ENCODE measurements around the gene CAVIN2.
A peak's percentile ranks its signal among the peaks of the same experiment; 100 is the strongest.

CAVIN2 gene

GRCh38 chr2:191846515-191847476, at the start of gene CAVIN2:
Gene CAVIN2, minus strand, starts transcription at chr2:191847088. Its CDS starts 163 bp downstream, at chr2:191846925.
- peak; percentile 85 for DNase-seq

DNA sequence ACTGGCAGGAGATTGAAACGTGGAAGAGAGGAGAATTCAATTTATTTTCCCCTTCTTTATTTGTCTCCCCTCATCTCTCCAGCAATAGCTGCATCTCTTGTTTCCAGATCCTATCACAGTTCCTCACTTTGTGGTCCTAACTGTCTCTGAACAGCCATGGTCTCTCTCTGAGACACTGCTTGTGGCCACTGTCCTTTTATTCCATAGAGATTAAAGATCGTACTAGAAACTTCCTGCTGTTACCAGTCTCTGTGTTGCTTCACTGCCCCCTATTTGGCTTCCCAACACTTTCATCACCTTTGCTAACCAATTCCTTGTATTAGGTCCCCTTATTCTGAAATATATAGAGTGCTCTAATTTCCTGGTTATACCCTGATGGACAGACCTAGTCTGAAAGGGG, 48.9 kb upstream of the CAVIN2 start:
- no peak for DNase-seq

DNA sequence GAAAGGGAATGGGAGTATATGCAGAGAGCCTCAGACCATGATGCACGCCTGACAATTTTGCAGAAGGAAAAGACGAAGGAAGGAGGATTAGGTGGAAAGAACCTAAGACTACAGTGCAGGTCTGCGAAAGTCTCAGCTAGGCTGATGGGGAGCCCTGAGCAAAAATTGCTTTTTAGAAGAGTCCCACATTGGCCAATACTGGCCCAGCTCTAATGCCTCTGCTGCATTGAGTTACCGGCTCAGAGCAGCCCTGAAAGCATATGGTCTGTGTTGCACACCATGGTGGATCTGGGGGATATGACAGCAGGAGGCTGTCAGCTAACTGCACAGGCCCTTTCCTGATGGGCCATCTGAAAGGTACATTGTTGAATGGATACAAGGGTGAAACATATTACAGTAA, 48.3 kb upstream of the CAVIN2 start:
- no peak for DNase-seq

DNA sequence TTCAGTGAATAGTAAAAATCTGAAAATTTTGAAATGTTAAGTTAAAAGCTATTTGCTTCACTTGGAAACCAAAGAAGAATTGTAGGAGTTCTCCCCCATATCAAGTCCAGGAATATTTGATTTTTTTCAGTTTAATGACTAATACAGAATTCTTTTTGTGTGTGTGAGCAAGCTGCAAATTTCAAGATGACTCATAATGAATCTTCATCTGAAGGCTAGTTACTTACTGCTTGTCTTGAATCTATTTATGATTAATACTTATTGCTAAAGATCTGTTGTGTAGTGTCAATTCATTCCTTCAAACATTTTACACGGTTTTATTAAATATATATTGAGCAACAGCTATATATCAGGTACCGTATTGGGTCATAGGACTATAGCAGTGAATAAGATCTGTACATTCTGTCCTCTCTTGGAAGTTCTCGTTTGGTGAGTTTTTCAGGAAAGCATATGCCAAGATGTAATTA, 47.8 kb upstream of the CAVIN2 start:
- DNase-seq: no peak

- DNase-seq: no peak
These were observed 45.5 kb upstream of the CAVIN2 start for GRCh38 chr2:191892391-191892790.

- no peak for DNase-seq
These were observed 44.8 kb upstream of the CAVIN2 start for GRCh38 chr2:191891656-191892055.

- no peak for DNase-seq
These were observed 43.0 kb upstream of the CAVIN2 start for GRCh38 chr2:191889931-191890330.

DNA sequence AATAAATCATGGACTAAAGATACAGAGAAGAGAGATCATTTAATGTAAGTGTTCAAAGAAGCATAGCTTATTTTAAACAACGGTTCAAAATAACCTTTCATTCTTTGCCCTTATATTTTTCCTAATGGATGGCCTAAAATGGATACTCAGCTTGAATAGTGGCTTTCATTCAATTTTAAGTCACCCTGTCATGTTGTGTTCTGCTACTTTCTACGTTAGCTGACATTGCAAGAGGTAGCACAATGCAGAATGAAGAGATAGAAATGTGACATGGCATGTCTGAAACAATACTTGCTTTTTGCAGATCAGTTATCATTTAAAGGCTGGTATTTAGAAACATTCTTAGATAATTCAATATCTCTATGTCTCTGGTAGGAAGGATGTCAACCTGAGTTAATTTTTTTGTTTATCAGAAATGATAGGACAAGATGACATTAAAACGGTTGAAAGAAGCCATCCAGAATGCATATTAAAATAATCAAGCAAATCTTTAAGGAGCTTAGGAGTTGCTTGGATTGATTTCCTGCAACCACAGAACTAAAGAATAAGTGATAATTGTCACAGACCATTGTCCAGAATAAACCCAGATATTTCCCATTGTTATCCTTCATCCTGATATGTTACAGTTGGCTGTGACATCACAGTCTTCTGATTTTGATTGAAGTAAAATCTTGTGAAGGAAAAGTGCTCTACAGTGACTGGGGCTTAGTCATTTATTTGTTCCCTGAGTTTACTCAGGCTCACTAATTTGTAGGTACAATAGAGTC, 41.7 kb upstream of the CAVIN2 start:
- DNase-seq: no peak

DNA sequence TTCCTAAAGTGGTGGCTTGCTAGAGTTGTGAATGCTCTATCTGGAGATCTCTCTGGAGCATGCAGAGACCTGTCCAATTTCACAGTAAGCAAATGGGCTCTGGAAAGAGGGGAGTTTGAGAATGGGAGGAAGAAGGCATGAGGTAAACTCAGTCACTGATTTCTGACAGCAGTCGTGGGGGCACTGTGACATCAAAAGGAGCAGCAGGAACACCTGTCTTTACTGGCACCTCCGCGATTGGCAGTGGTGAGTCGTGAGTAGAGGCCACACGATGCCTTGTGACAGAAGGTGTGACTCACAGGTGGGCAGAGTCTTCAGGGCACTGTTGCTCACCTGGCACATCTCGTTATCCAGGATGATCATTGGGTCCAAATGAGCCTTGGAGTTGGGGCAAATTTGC, 38.8 kb upstream of the CAVIN2 start:
- no peak for DNase-seq

DNA sequence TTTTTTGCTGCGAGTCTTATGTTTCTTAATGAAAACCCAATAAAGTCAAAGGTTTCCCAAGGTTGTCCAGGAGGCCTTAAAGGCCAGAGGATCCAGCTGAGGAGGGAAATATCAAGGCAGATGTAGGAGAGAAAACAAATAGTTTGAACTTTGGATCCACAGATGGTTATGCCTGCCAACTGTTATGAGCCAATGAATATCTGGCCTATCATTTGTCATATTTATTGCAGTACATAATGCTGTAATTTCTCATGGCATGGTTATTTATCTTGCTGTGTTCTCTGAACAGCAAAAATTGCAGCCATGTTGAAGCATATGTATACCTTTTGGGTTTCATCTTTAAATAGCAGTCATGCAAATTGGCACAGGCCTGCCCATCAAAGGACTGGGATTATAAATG, 38.2 kb upstream of the CAVIN2 start:
- DNase-seq: no peak

- no peak for DNase-seq
These were observed 35.3 kb upstream of the CAVIN2 start for GRCh38 chr2:191881982-191882816.

DNA sequence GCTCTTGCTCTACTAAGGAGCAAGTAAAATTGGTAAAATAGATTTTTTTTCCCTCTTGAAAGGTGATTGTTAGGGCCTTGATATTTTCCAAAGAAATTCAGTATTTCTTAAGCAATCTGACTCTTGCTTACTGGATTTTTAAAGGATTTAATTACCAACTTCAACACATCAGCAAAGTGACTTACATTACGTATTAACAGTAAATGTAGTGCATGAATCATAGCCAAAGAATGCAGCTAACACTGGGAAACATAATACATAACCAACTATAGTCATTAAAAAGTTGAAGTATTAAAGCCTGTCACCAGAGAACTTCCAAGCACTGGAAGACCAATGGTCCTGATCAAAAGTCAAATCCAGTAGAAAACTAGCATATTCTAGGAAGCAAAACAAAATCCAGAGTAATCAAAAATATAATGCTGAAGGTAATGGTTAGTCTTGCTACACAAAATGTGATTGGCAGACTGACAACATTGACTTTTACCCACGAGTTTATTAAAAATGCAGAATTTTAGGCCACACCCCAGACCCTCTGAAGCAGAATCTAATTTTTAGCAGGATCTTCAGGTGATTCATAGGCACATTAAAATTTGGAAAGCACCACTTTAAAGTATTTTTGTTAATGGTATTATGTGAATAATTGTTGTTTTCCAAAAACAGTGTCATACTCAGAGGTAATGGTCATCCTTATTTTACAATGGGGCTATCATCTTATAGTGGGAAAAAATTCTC, 31.8 kb upstream of the CAVIN2 start:
- no peak for DNase-seq

GRCh38 chr2:191877875-191878274, 31.0 kb upstream of the CAVIN2 start:
- DNase-seq: no peak

DNA sequence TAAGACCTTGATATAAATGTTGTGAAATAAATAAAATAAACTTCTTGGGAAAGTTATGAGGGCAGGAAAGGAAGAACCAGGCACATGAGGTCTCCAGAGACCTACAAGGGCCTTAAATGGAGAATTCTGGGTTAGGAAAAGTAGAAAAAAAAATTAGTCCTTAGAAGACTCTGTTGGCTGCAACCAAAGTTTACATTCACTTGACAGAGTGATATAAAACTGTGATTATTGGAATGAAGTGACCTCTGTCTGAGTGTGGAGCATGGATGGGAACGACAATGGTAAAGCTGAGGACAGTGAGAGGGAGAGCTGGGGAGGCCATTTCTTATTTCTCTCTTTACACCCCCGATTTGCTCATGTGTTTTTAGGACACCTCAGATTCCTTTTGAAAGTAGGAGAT, 29.0 kb upstream of the CAVIN2 start:
- DNase-seq: no peak

DNA sequence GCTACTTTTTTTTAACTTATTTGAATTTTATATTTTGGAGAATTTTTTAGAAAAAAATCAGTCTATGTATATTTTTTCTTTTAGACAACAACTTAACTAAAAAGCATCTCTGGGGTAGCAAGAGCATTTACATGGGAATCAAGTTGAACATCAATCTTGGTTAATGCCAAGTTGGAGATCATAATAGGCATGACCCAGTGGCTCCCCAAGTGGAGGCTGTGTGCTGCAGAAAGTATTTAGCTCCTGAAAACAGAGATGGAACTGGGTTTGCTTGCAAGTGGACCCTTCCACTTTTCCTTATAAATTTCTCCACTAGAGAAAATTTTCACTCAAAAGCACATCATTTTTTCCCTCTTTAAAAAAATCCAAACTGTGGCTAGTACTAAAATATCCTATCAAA, 23.9 kb upstream of the CAVIN2 start:
- no peak for DNase-seq

DNA sequence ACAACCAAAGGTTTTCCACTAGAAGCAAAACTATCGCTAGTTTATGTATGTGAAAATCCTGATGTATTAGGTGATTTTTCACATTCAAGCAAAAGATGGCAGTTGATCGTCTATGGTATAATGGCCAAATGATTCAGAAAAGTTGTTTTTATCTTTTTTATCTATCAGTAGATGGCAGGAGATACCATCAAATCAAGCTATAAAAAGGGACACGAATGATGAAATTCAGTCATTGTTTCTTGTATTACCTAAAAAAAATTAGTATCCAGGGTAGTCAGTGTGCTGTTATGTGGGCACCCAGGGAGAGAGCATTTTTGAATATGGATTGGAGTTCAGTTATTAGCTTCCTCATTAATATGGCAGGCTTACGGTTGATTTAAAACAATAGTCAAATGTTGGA, 22.9 kb upstream of the CAVIN2 start:
- DNase-seq: no peak

GRCh38 chr2:191869178-191869577, 22.3 kb upstream of the CAVIN2 start:
- DNase-seq: peak; percentile 14

DNA sequence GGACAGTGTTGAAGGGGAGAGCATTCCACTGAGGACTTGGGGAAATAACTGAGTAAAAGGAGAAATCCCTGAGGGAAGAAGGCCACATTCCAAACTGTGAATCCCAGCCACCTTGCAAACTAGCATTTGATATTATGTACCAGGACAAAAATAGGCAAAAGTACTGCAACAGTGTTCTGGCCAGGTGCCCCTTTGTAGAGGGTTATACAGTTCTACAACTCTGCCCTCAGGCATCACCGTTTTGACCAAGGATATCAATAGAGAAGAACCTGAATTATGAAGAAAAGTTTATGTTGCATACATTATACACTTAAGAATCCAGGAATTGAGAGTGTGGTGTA, 20.6 kb upstream of the CAVIN2 start:
- DNase-seq: no peak

DNA sequence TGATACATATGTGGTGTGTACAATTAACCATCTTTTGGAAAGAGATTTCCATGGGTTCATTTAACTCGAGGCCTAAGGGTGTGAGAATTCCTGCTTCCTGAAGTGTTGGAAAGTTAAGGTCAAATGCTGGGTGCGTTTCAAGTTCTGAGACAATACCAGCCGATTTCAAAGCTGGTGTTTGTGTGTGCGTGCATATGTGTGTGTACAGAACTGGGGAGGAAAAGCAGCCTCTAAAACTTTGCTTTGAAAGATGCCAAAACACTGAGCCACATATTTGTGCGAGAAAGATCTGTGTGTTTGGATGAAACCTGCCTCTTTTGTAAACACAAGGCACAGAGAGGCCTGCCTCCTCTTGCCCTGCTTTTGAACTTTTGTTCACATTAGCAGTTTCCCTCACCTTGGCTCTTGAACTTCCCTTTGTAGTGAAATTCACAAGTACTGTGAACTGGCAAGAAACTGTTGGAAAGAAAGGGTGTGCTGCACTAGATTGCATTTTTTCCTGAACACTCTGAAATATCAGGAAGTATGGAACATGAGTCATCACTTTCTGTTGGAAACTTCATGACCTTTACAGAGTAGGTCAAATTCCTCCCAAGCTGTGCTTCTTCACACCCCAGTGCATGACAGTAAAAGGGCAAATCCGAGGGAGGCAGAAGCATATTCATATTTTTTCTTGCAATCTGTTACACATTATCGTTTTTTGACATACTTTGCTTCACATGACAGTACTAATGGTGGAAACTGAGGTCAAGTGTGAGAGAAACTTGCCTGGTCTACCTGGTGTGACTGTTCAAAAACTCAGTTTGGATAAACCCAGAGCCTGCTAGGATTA, 20.0 kb upstream of the CAVIN2 start:
- no peak for DNase-seq

DNA sequence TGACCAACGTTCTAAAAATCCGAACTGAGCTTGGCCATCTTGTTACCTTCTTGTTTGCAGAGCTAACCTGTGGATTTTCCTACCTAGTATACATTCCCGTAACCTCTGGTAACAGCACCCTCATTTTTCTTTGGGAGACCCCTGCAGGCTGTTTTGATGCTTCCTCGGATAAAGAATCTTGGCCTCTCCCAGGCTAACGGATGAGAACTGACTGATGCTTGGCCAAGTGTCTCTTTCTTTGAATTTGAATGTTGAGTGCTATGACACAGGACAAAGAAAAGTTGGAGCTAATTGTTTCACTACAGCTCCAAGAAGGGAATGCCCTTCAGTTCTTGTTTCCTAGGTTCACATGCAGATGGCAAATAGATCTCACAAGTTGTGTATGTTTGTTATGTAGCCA, 19.3 kb upstream of the CAVIN2 start:
- no peak for DNase-seq

- no peak for DNase-seq
These were observed 17.9 kb upstream of the CAVIN2 start for GRCh38 chr2:191864628-191865374.
